ENCODE data around the gene PLCD3. TPM values are rescaled to one million over a fixed set of nuclear protein-coding genes. Genes with fewer than 3 reads are reported as not detected.

PLCD3 gene
- total and polyA plus RNA-seq, 2 donors (not counting 1 experiment from before 2014, with no cell fraction given) = 32.8 to 59.8 TPM

DNA sequence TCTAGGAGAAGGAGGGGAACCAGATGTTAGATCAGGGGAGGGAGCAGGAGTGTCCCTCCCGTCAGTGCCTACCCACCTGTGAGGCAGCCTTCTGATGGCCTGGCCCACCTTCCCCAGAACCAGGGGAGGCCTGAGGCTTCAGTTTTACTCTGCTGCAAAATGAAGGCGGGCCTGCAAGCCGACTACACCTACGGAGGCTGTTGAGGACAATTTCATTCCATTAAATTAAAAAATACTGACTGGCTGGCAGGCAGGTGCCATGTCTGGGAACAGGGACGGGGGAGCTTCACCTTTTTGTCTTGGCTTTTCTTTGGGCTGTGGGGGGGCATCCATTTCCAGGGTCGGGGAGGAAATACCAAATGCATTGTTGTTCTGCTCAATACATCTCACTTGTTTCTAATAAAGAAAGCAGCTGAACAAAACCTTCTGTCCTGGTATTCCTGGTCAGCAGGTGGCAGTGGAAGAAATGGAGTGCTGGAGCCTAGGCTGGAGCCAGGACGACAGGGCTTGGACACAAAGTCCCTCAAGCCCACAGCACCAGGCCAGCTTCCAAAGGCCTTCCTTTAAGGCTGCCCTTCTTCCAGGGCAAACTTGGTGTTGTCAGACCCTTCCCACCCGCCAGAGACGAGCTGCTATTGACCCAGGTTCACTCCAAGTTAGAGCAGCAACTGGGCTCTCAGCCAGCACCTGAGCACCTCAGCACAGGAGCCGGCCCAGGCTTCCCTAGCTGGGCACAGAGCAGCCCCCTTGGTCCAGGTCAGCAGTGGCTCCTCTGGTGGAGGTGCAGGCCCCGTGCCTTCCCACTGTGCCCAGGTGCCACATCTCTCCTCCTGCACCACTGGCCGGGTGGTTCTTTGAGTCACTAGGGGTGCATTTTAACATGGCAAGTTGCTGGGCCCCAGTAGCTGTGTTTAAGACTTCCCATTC is 23.5 kb downstream of the PLCD3 start:
- Histone ChIP-seq H4K20me1 (ENCODE audit: control insufficient read depth, extremely low read depth, insufficient read depth, low read length) (no peaks in the 10 kb centered on the region), H3K27me3 (ENCODE audit: control insufficient read depth, insufficient read depth, low read length) (no peaks in the 10 kb centered on the region), H3K4me1 (ENCODE audit: control insufficient read depth, extremely low read depth, insufficient read depth, low read length) (no peaks in the 10 kb centered on the region), H3K27ac (ENCODE audit: insufficient read depth, low read length) (no peak overlapping the region), H3K4me2 (ENCODE audit: extremely low read depth, insufficient read depth, low read length) (no peak overlapping the region), H2AFZ (ENCODE audit: low read length) (no peak overlapping the region), H3K79me2 (ENCODE audit: control insufficient read depth, insufficient read depth, low read length) (no peaks in the 10 kb centered on the region), H3K9ac (ENCODE audit: insufficient read depth, low read length) (no peak overlapping the region), H3K9me3 (ENCODE audit: control insufficient read depth, insufficient read depth, low read depth, low read length) (no peaks in the 10 kb centered on the region), H3K36me3 (ENCODE audit: control insufficient read depth, insufficient read depth, low read length) (peaks cover 40% of the 10 kb centered on the region), H3K4me3 (replicated peaks in 1 of 4; ENCODE audit: control extremely low read depth in 1 of 4, insufficient read depth in 1 of 4, low read depth in 3 of 4, low read length in 4 of 4) (no peak overlapping the region)
- TF ChIP-seq, protein P1, sequence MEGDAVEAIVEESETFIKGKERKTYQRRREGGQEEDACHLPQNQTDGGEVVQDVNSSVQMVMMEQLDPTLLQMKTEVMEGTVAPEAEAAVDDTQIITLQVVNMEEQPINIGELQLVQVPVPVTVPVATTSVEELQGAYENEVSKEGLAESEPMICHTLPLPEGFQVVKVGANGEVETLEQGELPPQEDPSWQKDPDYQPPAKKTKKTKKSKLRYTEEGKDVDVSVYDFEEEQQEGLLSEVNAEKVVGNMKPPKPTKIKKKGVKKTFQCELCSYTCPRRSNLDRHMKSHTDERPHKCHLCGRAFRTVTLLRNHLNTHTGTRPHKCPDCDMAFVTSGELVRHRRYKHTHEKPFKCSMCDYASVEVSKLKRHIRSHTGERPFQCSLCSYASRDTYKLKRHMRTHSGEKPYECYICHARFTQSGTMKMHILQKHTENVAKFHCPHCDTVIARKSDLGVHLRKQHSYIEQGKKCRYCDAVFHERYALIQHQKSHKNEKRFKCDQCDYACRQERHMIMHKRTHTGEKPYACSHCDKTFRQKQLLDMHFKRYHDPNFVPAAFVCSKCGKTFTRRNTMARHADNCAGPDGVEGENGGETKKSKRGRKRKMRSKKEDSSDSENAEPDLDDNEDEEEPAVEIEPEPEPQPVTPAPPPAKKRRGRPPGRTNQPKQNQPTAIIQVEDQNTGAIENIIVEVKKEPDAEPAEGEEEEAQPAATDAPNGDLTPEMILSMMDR (conservative IDR thresholded peaks at IDR 0.05 in 1 of 2, IDR thresholded peaks at IDR 0.05 in 1 of 2; ENCODE audit: low read depth in 1 of 2, low read length in 2 of 2) = peak in 1 of 2 donors; percentile 5
- no peak for TF ChIP-seq EZH2 (IDR thresholded peaks at IDR 0.05; ENCODE audit: low read length, missing control alignments)
- DNase-seq (ENCODE audit: low read depth in 2 of 2) = no peak

DNA sequence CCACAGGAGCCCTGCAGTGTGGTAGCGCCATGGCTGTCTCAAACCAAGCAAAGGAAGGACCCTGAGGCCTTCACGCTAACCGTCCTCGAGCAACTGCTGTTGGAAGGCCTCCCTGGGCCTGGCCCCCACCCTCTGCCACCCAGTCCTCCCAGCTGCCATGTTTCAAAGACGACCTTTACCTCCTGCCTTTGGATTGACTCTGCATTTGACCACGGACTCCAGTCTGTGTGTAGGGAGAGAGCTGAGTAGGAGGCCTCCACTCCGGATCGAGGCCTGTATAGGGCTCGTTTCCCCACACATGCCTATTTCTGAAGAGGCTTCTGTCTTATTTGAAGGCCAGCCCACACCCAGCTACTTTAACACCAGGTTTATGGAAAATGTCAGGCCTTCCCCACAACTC is 24.3 kb downstream of the PLCD3 start:
- no peaks in the 10 kb centered on the region for H3K4me1 ChIP-seq (ENCODE audit: control insufficient read depth, extremely low read depth, insufficient read depth, low read length)
- no peak overlapping the region for H3K27ac ChIP-seq (ENCODE audit: insufficient read depth, low read length)
- no peak for DNase-seq (ENCODE audit: low read depth in 2 of 2)
- peaks cover 42% of the 10 kb centered on the region for H3K36me3 ChIP-seq (ENCODE audit: control insufficient read depth, insufficient read depth, low read length)
- H3K4me3 ChIP-seq (replicated peaks in 1 of 4; ENCODE audit: control extremely low read depth in 1 of 4, insufficient read depth in 1 of 4, low read depth in 3 of 4, low read length in 4 of 4) = no peak overlapping the region
- no peaks in the 10 kb centered on the region for H3K79me2 ChIP-seq (ENCODE audit: control insufficient read depth, insufficient read depth, low read length)
- H3K4me2 ChIP-seq (ENCODE audit: extremely low read depth, insufficient read depth, low read length) = no peak overlapping the region
- TF ChIP-seq EZH2 (IDR thresholded peaks at IDR 0.05; ENCODE audit: low read length, missing control alignments) = no peak
- TF ChIP-seq, protein P1 (conservative IDR thresholded peaks at IDR 0.05 in 1 of 2, IDR thresholded peaks at IDR 0.05 in 1 of 2; ENCODE audit: low read depth in 1 of 2, low read length in 2 of 2) = no peak
- H4K20me1 ChIP-seq (ENCODE audit: control insufficient read depth, extremely low read depth, insufficient read depth, low read length) = no peaks in the 10 kb centered on the region
- no peaks in the 10 kb centered on the region for H3K9me3 ChIP-seq (ENCODE audit: control insufficient read depth, insufficient read depth, low read depth, low read length)
- H3K27me3 ChIP-seq (ENCODE audit: control insufficient read depth, insufficient read depth, low read length) = no peaks in the 10 kb centered on the region
- H2AFZ ChIP-seq (ENCODE audit: low read length) = no peak overlapping the region
- H3K9ac ChIP-seq (ENCODE audit: insufficient read depth, low read length) = no peak overlapping the region

DNA sequence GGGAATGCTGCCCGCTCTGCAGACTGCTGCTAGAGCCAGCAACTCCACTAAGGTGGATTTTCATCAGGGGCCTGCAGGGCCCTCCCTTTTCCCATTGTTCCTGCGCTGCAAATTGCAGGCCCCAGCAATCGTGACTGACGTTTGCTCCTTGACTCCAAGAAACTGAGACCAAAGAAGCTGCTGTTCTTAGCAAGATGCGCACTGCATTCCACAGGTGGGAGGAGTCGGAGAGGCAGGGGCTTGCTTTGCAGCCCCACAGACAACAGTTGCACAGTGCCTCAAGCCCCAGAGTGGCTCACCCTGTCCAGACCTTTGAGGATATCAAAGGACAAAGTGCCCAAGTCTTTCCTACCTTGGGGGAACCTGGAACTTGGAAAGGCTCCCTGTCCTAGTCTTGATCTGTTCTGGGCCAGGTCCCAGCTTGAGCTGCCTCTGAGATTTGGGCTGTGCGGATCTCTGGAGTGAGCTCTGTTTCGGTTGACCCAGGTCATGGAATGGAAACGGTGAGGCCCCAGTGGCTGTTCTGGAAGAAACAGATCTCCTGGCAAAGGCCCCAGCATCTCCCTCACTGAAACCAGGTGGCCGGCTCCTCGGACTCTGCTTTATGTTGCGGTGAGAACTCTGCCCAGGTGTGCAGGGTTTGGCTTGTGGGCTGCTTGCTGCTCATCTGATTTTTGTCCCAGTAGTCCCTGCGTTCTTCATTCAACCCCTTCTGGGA is 24.9 kb downstream of the PLCD3 start:
- no peaks in the 10 kb centered on the region for H3K9me3 ChIP-seq (ENCODE audit: control insufficient read depth, insufficient read depth, low read depth, low read length)
- no peak overlapping the region for H3K4me3 ChIP-seq (replicated peaks in 1 of 4; ENCODE audit: control extremely low read depth in 1 of 4, insufficient read depth in 1 of 4, low read depth in 3 of 4, low read length in 4 of 4)
- H3K79me2 ChIP-seq (ENCODE audit: control insufficient read depth, insufficient read depth, low read length) = no peaks in the 10 kb centered on the region
- peaks cover 41% of the 10 kb centered on the region for H3K36me3 ChIP-seq (ENCODE audit: control insufficient read depth, insufficient read depth, low read length)
- no peak for TF ChIP-seq EZH2 (IDR thresholded peaks at IDR 0.05; ENCODE audit: low read length, missing control alignments)
- TF ChIP-seq, protein P1 (conservative IDR thresholded peaks at IDR 0.05 in 1 of 2, IDR thresholded peaks at IDR 0.05 in 1 of 2; ENCODE audit: low read depth in 1 of 2, low read length in 2 of 2) = no peak
- H2AFZ ChIP-seq (ENCODE audit: low read length) = no peak overlapping the region
- no peak for DNase-seq (ENCODE audit: low read depth in 2 of 2)
- H4K20me1 ChIP-seq (ENCODE audit: control insufficient read depth, extremely low read depth, insufficient read depth, low read length) = no peaks in the 10 kb centered on the region
- H3K4me1 ChIP-seq (ENCODE audit: control insufficient read depth, extremely low read depth, insufficient read depth, low read length) = no peaks in the 10 kb centered on the region
- no peak overlapping the region for H3K9ac ChIP-seq (ENCODE audit: insufficient read depth, low read length)
- no peak overlapping the region for H3K4me2 ChIP-seq (ENCODE audit: extremely low read depth, insufficient read depth, low read length)
- no peaks in the 10 kb centered on the region for H3K27me3 ChIP-seq (ENCODE audit: control insufficient read depth, insufficient read depth, low read length)
- no peak overlapping the region for H3K27ac ChIP-seq (ENCODE audit: insufficient read depth, low read length)
